ENCODE data around the gene ACTN3.

- TF ChIP-seq CTCF (conservative IDR thresholded peaks at IDR 0.05 in 1 of 2, IDR thresholded peaks at IDR 0.05 in 1 of 2; ENCODE audit: extremely low read depth in 1 of 2, insufficient read depth in 1 of 2, low read depth in 1 of 2, low read length in 2 of 2) (no peak), EZH2 (IDR thresholded peaks at IDR 0.05; ENCODE audit: borderline replicate concordance, low read length) (no peak)
These were observed 13.4 kb downstream of the ACTN3 start for GRCh38 chr11:66559866-66560676.

All from mammary epithelial cell (primary cell).